BLaER1 (cell line): ENCODE data around the gene RAB18.

Source experiments
- H3K27ac ChIP-seq: shearing (Covaris generic); formaldehyde crosslinking; 2 replicates; pipeline ENCODE4 v1.8.1; 2022
- H3K27me3 ChIP-seq: shearing (Covaris generic); formaldehyde crosslinking; 2 replicates; pipeline ENCODE4 v1.8.1; 2022
- H3K36me3 ChIP-seq: shearing (Covaris generic); formaldehyde crosslinking; 2 replicates; pipeline ENCODE4 v1.8.1; 2022
- H3K4me1 ChIP-seq: shearing (Covaris generic); formaldehyde crosslinking; 2 replicates; pipeline ENCODE4 v1.8.1; 2022
- H3K4me2 ChIP-seq: shearing (Covaris generic); formaldehyde crosslinking; 2 replicates; pipeline ENCODE4 v1.8.1; 2022
- H3K4me3 ChIP-seq: shearing (Covaris generic); formaldehyde crosslinking; 2 replicates; pipeline ENCODE4 v1.8.1; 2022
- H3K9ac ChIP-seq: shearing (Covaris generic); formaldehyde crosslinking; 2 replicates; pipeline ENCODE4 v1.8.1; 2022
- H3K9me3 ChIP-seq: shearing (Covaris generic); formaldehyde crosslinking; 2 replicates; pipeline ENCODE4 v1.8.1; 2022
- H4K20me1 ChIP-seq: shearing (Covaris generic); formaldehyde crosslinking; 2 replicates; pipeline ENCODE4 v1.8.1; 2022
- Cebpa-rat ChIP-seq: shearing (Covaris generic); IDR thresholded peaks from 2 replicates; pipeline ENCODE4 v1.8.1; 2022

Gene RAB18

GRCh38 chr10:27527666-27528295, 23.7 kb downstream of the RAB18 start:
- Histone ChIP-seq H3K4me2 (no peak overlapping the region), H3K9ac (no peak overlapping the region), H3K9me3 (no peaks in the 10 kb centered on the region), H3K27ac (no peak overlapping the region), H3K4me1 (no peaks in the 10 kb centered on the region), H3K36me3 (peaks cover 24% of the 10 kb centered on the region; the same call in 1 of the 2 replicates), H3K27me3 (no peaks in the 10 kb centered on the region), H3K4me3 (no peak overlapping the region), H4K20me1 (peaks cover 78% of the 10 kb centered on the region)
- no peak for TF ChIP-seq Cebpa-rat

- Histone ChIP-seq H3K9ac (no peak overlapping the region), H4K20me1 (peaks cover 63% of the 10 kb centered on the region), H3K36me3 (peaks cover 23% of the 10 kb centered on the region), H3K27ac (no peak overlapping the region), H3K27me3 (no peaks in the 10 kb centered on the region), H3K4me1 (0 out of 2 replicates have a peak, but pooled peaks cover under 1% of the 10 kb centered on the region), H3K4me2 (no peak overlapping the region), H3K9me3 (no peaks in the 10 kb centered on the region), H3K4me3 (no peak overlapping the region)
- no peak for TF ChIP-seq Cebpa-rat
Observed at GRCh38 chr10:27529010-27529783, 25.1 kb downstream of the RAB18 start.

DNA sequence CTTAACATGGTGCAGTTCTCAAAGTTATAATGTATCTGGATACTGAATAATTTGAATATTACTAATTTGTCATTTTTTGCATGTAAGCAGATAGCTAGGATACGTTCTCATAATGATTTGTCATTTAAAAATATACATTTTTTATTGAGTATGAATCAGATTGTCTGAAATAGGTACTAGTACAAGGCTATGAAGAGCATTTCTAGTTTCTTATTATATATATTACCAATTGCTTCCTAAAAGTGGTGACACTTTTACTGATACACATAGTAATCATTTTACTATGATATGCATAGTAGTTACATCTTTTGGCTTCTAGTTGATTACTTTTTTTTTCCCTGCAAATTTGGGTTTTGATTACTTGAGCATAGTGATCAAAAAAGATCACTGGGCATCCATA, 26.4 kb downstream of the RAB18 start:
- Histone ChIP-seq H3K4me3 (no peak overlapping the region), H3K27ac (no peak overlapping the region), H3K4me2 (no peak overlapping the region), H3K27me3 (no peaks in the 10 kb centered on the region), H4K20me1 (peaks cover 51% of the 10 kb centered on the region), H3K9me3 (no peaks in the 10 kb centered on the region), H3K9ac (no peak overlapping the region), H3K4me1 (peaks cover 14% of the 10 kb centered on the region), H3K36me3 (peaks cover 27% of the 10 kb centered on the region)
- TF ChIP-seq Cebpa-rat = no peak

DNA sequence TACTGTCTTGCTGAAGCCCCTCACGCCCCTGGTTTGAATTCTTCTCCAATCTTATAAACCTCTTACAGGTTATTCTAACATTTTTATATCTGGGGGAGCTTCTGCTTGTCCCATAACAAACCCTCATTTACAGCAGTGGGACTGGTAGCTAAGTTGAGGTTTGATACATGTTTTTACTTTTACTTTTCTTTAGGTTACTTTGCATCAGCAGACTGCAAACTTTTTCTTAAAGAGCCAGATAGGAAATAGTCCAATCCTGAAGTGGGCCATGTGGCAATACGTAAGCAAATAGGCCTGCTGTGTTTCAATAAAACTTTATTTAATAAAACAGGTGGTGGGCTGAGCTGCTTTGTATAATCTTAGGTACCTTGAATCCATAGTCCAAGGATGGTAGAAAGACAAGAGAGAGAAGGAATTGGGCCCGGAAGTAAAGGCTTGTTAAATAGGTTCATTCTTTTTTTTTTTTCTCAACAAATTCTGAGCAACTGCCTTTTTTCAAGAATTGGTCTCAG, 27.3 kb downstream of the RAB18 start:
- H4K20me1 ChIP-seq = peaks cover 41% of the 10 kb centered on the region
- no peak for TF ChIP-seq Cebpa-rat
- no peak overlapping the region for H3K27ac ChIP-seq
- no peaks in the 10 kb centered on the region for H3K9me3 ChIP-seq
- no peak overlapping the region for H3K9ac ChIP-seq
- no peaks in the 10 kb centered on the region for H3K27me3 ChIP-seq
- peaks cover 36% of the 10 kb centered on the region for H3K36me3 ChIP-seq
- no peak overlapping the region for H3K4me2 ChIP-seq
- peaks cover 21% of the 10 kb centered on the region for H3K4me1 ChIP-seq
- no peak overlapping the region for H3K4me3 ChIP-seq

DNA sequence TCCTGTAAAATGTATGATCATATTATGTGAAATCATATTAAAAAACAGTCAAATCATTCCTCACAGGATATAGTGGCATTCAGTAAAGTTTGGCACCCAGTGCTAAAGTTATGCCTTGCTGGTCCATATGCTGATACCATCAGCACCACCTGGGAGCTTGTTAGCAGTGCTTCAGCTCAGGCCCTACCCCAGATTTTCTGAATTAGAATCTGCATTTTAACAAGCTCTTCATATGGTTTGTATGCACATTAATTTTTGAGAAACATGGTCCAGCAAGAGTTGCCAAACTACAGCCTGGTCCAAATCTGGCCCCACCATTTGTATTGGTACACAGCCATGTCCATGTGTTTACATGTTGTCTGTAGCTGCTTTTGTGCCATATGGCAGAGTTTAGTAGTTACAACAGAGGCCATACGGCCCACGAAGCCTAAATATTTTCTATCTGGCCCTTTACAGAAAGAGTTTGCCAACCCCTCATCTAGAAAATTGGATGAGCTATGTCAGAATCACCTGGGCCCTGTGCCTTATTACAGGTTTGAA, 30.1 kb downstream of the RAB18 start:
- TF ChIP-seq Cebpa-rat = no peak
- Histone ChIP-seq H3K27me3 (no peaks in the 10 kb centered on the region), H3K27ac (no peak overlapping the region), H3K36me3 (peaks cover 60% of the 10 kb centered on the region), H3K9me3 (no peaks in the 10 kb centered on the region), H3K4me3 (no peak overlapping the region), H4K20me1 (peaks cover 18% of the 10 kb centered on the region; the same call in 1 of the 2 replicates), H3K4me2 (no peak overlapping the region), H3K4me1 (peaks cover 21% of the 10 kb centered on the region), H3K9ac (no peak overlapping the region)

GRCh38 chr10:27535317-27535716, 31.2 kb downstream of the RAB18 start:
- peak overlapping the region; percentile 4; the same call in 1 of the 2 replicates for H3K4me2 ChIP-seq
- no peaks in the 10 kb centered on the region for H3K27me3 ChIP-seq
- H3K4me3 ChIP-seq = no peak overlapping the region
- H3K4me1 ChIP-seq = peaks cover 21% of the 10 kb centered on the region
- no peak overlapping the region for H3K27ac ChIP-seq
- no peak overlapping the region for H3K9ac ChIP-seq
- peaks cover 63% of the 10 kb centered on the region for H3K36me3 ChIP-seq
- 0 out of 2 replicates have a peak, but pooled peaks cover 10% of the 10 kb centered on the region for H4K20me1 ChIP-seq
- no peaks in the 10 kb centered on the region for H3K9me3 ChIP-seq
- no peak for TF ChIP-seq Cebpa-rat

GRCh38 chr10:27536437-27536836, 32.3 kb downstream of the RAB18 start:
- Histone ChIP-seq H3K9me3 (no peaks in the 10 kb centered on the region), H3K4me1 (peaks cover 21% of the 10 kb centered on the region), H3K4me3 (no peak overlapping the region), H3K36me3 (peaks cover 66% of the 10 kb centered on the region), H3K9ac (no peak overlapping the region), H3K27ac (no peak overlapping the region), H4K20me1 (0 out of 2 replicates have a peak, but pooled peaks cover 5% of the 10 kb centered on the region), H3K27me3 (no peaks in the 10 kb centered on the region), H3K4me2 (no peak overlapping the region)
- no peak for TF ChIP-seq Cebpa-rat

DNA sequence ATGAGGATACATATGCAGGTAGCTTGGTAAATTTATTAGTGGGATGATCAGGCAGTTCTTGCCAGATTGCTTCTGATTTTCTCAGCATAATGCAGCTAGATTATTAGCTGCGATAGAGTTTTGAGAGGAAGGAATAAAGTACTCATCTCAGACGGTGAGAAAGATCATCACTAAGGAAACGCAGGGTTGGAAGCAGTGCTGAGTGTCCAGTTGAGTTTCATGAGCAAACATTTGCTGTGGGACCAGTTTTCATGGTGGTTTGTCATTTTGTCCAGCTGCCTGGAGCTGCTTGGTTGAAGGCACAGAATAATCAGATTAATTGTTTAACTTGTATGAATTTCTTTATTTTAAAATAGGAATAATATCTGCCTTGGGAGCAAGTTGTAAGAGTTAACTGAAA, 33.1 kb downstream of the RAB18 start:
- Histone ChIP-seq H3K27ac (no peak overlapping the region), H3K4me2 (no peak overlapping the region), H4K20me1 (no peaks in the 10 kb centered on the region), H3K4me3 (no peak overlapping the region), H3K4me1 (peaks cover 26% of the 10 kb centered on the region), H3K27me3 (no peaks in the 10 kb centered on the region), H3K36me3 (peaks cover 63% of the 10 kb centered on the region), H3K9me3 (no peaks in the 10 kb centered on the region), H3K9ac (no peak overlapping the region)
- TF ChIP-seq Cebpa-rat = no peak

DNA sequence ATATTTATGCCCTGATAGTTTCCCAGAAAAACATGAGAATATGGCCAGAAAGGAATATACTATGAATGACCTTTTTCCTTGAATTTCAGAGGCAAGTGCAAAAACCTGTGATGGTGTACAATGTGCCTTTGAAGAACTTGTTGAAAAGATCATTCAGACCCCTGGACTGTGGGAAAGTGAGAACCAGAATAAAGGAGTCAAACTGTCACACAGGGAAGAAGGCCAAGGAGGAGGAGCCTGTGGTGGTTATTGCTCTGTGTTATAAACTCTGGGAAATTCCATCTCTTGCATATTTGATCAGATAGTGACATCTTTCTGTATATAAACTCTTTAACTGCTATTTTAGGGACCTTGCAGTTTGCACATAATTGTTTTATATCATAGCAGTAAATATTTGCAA, 33.7 kb downstream of the RAB18 start:
- peaks cover 33% of the 10 kb centered on the region for H3K4me1 ChIP-seq
- H3K4me3 ChIP-seq = no peak overlapping the region
- no peak overlapping the region for H3K4me2 ChIP-seq
- H3K36me3 ChIP-seq = peaks cover 66% of the 10 kb centered on the region
- no peak for TF ChIP-seq Cebpa-rat
- H3K9ac ChIP-seq = no peak overlapping the region
- no peaks in the 10 kb centered on the region for H4K20me1 ChIP-seq
- no peaks in the 10 kb centered on the region for H3K9me3 ChIP-seq
- H3K27me3 ChIP-seq = no peaks in the 10 kb centered on the region
- no peak overlapping the region for H3K27ac ChIP-seq

GRCh38 chr10:27540672-27541071, 36.6 kb downstream of the RAB18 start:
- Histone ChIP-seq H4K20me1 (no peaks in the 10 kb centered on the region), H3K9me3 (no peaks in the 10 kb centered on the region), H3K9ac (no peak overlapping the region), H3K27ac (no peak overlapping the region), H3K4me2 (no peak overlapping the region), H3K27me3 (no peaks in the 10 kb centered on the region), H3K4me1 (peaks cover 18% of the 10 kb centered on the region), H3K36me3 (peaks cover 55% of the 10 kb centered on the region), H3K4me3 (no peak overlapping the region)
- no peak for TF ChIP-seq Cebpa-rat
